Fibroblast of skin of left biceps (primary cell): ENCODE data around the gene CIDEB.

Experiments used
- DNase-seq, 2 experiments: peaks; one replicate each; pipeline ENCODE4 v3.0.0-alpha.2; 2013; ENCODE audit warnings: low read depth in 2 of 2

CIDEB gene

GRCh38 chr14:24290746-24291145 is 17.0 kb downstream of the CIDEB start:
- DNase-seq: no peak

GRCh38 chr14:24289649-24290280 is 18.0 kb downstream of the CIDEB start:
- no peak for DNase-seq

- no peak for DNase-seq
Observed at GRCh38 chr14:24286996-24287395, 20.8 kb downstream of the CIDEB start.

GRCh38 chr14:24285351-24285750 is 22.4 kb downstream of the CIDEB start:
- no peak for DNase-seq

GRCh38 chr14:24284501-24285035 is 23.2 kb downstream of the CIDEB start:
- DNase-seq: no peak

GRCh38 chr14:24283796-24284460 is 23.8 kb downstream of the CIDEB start:
- no peak for DNase-seq

GRCh38 chr14:24282736-24283135 is 25.0 kb downstream of the CIDEB start:
- no peak for DNase-seq

- DNase-seq: no peak
Observed at GRCh38 chr14:24281636-24282035, 26.1 kb downstream of the CIDEB start.

GRCh38 chr14:24280797-24281460 is 26.8 kb downstream of the CIDEB start:
- no peak for DNase-seq

- no peak for DNase-seq
Observed at GRCh38 chr14:24279301-24280186, 28.2 kb downstream of the CIDEB start.

- no peak for DNase-seq
Observed at GRCh38 chr14:24278424-24278823, 29.4 kb downstream of the CIDEB start.

GRCh38 chr14:24277606-24278321 is 30.0 kb downstream of the CIDEB start:
- no peak for DNase-seq

GRCh38 chr14:24277071-24277470 is 30.7 kb downstream of the CIDEB start:
- DNase-seq: no peak

GRCh38 chr14:24274101-24274543 is 33.7 kb downstream of the CIDEB start:
- DNase-seq: no peak

GRCh38 chr14:24273422-24273998 is 34.3 kb downstream of the CIDEB start:
- DNase-seq: no peak

GRCh38 chr14:24272467-24272866 is 35.3 kb downstream of the CIDEB start:
- DNase-seq: no peak

- DNase-seq: no peak
Observed at GRCh38 chr14:24271834-24272263, 35.9 kb downstream of the CIDEB start.

GRCh38 chr14:24271134-24271833 is 36.5 kb downstream of the CIDEB start, which contains the start of gene RABGGTA:
TSS of gene RABGGTA (minus strand) at chr14:24271597. CDS start at chr14:24271115, 482 bp downstream.
- peak; percentile 52 to 60 for DNase-seq

GRCh38 chr14:24270537-24271133 is 37.1 kb downstream of the CIDEB start:
- DNase-seq: no peak
